GM23338 (cell line): ENCODE data around the gene TMEM217.

ENCODE experiments used
- CTCF ChIP-seq, 2 experiments: fragments of 200-600 bp in 1 of 2; sonication (generic) in 1 of 2; conservative IDR thresholded peaks; 2 replicates each; pipeline versions ENCODE4 v1.5.1 to v1.6.1; 2016 to 2017; ENCODE audit warnings: antibody characterized with exemption in 2 of 2, low read depth in 2 of 2, mild to moderate bottlenecking in 2 of 2, moderate library complexity in 1 of 2
- EZH2 ChIP-seq: fragments of 200-600 bp; sonication (generic); IDR thresholded peaks from one replicate; pipeline ENCODE4 v1.8.0; 2017; ENCODE audit warnings: antibody characterized with exemption, mild to moderate bottlenecking, low read depth; ENCODE audit not compliant: unreplicated experiment
- EZH2phosphoT487 ChIP-seq: fragments of 200-600 bp; sonication (generic); IDR thresholded peaks from one replicate; pipeline ENCODE4 v1.8.1; 2018; ENCODE audit warnings: antibody characterized with exemption; ENCODE audit not compliant: unreplicated experiment
- NANOG ChIP-seq: IDR thresholded peaks from 2 replicates; pipeline ENCODE4 v1.6.1; 2016; ENCODE audit warnings: antibody characterized with exemption, borderline replicate concordance
- POLR2AphosphoS5 ChIP-seq: IDR thresholded peaks from 2 replicates; pipeline ENCODE4 v1.6.1; 2016; ENCODE audit warnings: antibody characterized with exemption, low read depth
- REST ChIP-seq: IDR thresholded peaks from one replicate; pipeline ENCODE4 v1.6.1; 2018; ENCODE audit warnings: antibody characterized with exemption; ENCODE audit not compliant: unreplicated experiment
- STAT1 ChIP-seq: IDR thresholded peaks from one replicate; pipeline ENCODE4 v1.6.1; 2016; ENCODE audit warnings: antibody characterized with exemption; ENCODE audit not compliant: unreplicated experiment

- TF ChIP-seq POLR2AphosphoS5, result no peak
- no peak for TF ChIP-seq CTCF (conservative IDR thresholded peaks at IDR 0.05; ENCODE audit: low read depth in 2 of 2)
- no peak for TF ChIP-seq EZH2phosphoT487
- TF ChIP-seq EZH2, result no peak
- TF ChIP-seq REST, result no peak
- TF ChIP-seq STAT1, result no peak
- no peak for TF ChIP-seq NANOG
Measured at GRCh38 chr6:37212268-37212667, 45.7 kb downstream of the TMEM217 start.
